Activated CD4-positive, alpha-beta T cell treated with anti-CD3 and anti-CD28 coated beads, Interleukin-2, Interleukin-6, amounts not matched to agents 100 ng/mL and 50 ng/mL, durations not matched to agents 16 hours and 8 hours (primary cell): ENCODE results near the gene MLXIP.
"Not testable (repeated sequence)": the region's sequence is repeated elsewhere in the genome, so short reads cannot be mapped to it uniquely, and the experiment has no call there.

ENCODE experiments used
- DNase-seq: peaks from one replicate; pipeline ENCODE4 v3.0.0-alpha.2; 2020

MLXIP gene

GRCh38 chr12:122052285-122052684, 26.3 kb upstream of the MLXIP start:
- DNase-seq, result no peak

DNA sequence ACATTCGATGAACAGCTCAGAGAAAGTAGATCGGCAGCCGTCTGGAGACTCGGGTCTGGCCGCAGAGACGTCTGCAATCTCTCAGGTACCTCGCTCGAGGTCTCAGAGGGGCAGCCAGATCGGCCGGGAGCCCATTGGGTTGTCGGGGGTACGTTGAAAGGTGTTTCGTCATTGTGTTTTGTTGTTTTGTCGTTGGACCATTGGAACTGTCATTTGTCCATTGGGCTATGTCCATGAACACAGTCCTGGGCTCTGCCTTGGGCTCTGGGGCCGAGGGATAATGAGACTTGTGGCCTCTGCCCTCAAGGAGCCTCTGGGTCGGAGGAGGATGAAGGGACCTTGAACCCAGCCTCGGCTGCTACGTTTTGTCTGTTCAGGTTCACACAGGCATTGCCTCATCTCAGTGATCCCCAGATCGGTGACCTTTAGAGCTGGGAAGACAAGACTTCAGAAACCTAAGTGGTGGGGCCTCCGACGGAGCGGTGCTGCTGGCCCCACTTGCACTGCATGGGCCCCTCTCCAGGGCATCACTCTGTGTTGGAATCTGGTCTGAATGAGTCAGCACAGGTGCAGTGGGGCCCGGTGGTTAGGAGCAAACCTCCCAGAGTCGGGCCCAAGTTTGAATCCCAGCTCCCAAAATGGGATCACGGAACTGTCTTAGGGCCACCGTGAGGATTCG, 23.6 kb upstream of the MLXIP start:
- DNase-seq, result no peak

DNA sequence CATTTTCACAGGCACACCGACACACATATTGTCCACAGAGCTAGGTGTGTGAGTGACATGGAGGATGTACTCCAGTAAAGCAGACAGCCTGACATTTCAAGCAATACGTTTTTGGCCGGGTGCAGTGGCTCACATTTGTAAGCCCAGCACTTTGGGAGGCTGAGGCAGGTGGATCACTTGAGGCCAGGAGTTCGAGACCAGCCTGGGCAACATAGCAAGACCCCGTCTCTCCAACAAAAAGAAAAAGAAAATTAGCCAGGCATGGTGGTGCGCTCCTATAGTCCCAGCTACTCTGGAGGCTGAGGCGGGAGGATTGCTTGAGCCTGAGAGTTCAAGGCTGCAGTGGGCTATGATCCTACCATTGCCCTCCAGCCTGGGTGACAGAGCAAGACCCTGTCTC, 22.1 kb upstream of the MLXIP start:
- not testable (repeated sequence) for DNase-seq

- no peak for DNase-seq
These were observed 21.4 kb upstream of the MLXIP start for GRCh38 chr12:122057007-122057735.

DNA sequence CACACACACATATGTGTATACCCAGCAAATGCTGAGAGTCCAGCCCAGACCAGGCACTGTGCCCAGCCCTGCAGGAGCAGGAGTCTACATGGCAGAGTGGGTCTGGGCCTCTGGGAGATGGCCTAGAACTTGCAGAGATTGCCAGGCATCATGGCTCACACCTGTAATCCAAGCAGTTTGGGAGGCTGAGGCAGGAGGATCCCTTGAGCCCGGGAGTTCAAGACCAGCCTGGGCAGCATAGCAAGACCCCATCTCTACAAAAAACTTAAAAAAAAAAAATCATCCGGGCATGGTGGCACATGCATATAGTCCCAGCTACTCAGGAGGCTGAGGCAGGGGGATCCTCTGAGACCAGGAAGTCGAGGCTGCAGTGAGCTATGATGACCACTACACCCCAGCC, 20.8 kb upstream of the MLXIP start:
- no peak for DNase-seq

DNA sequence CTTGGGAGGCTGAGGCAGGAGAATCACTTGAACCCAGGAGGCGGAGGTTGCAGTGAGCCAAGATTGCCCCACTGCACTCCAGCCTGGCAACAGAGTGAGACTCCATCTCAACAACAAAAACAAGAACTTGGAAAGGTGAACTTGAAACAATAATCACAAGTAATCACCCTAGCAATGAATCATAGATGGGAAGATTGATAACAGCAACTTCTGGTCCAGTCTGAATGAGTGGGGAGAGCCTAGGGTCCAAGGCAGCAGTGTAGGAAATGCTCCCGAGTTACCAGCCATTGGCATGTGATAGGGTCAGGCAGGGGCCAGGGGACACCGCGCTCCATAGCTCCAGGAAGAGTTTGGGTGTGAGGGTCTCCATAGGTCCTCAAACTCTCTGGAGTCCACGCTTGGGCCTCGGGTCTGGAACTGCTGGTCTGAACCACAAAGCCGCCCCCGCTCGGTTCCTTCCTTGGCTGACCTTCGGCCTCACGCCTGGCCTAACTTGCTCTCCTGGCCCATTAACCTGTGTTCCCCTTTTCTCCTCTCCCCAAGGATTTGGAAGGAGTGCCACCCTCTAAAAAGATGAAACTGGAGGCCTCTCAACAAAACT, 19.9 kb upstream of the MLXIP start:
- no peak for DNase-seq

GRCh38 chr12:122059203-122059960, 19.2 kb upstream of the MLXIP start:
- DNase-seq, result no peak

GRCh38 chr12:122060081-122060501, 18.5 kb upstream of the MLXIP start:
- DNase-seq, result no peak

DNA sequence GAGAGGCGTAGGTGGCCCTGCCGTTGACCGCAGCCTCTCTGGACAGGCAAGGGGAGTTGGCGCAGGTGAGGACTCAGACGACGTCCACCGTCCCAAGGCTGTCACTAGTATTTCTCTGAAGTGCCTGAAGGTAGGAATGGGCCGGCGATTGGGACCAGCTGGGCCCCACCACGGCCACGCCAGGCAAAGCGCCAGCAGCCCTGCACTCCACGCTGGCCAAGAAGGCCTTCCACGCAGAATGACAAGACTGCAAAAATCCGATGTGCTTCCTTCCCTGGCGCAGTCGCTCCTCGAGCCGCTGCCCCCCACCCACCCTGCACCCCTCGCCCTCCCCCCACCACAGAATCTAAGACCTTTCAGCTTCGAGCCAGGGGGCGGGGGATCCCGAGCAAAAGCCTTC, 17.3 kb upstream of the MLXIP start:
- DNase-seq, result no peak

DNA sequence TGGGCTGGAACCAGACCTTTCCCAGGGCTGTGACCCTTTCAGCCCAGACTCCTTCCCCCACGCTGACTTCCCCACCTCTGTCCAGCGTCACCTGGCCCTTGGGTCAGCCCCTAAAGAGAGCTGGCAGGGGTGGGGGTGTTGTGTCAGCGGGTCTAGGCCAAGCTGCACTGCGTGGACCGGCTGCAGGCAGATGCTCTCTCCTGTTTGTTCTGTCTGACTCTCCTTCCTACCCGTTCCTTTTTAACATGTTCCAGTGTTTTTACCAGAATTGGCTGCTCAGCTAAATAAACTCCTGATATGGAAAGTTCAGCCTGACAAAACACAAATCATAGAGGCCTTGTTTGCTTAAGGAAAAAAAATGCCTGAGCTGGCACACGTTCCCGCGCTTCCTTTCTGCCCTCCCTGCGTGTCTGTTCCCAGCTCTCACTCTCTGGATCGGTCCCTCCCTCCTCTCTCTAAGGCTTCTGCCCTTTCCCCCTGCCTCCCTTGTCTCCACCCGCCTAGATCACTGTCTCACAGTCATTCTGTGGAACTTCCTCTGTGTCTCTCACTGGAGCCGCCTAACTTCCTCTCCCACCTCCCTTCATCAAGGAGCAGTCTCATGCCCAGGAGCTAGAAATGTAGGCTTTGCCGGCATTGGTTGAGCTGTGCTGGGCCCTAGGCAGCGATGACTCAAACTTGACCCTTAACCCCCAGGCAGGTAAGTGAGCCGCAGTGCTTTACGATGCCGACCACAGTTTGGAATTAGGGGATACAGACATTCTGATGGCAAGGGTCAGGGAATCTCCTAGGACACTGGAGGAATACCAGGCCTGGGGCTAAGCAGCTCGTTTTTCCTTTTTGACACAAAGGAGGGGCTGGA, 15.5 kb upstream of the MLXIP start:
- no peak for DNase-seq

- DNase-seq, result no peak
These were observed 14.9 kb upstream of the MLXIP start for GRCh38 chr12:122063694-122064024.

- DNase-seq, result peak; percentile 55
These were observed 14.4 kb upstream of the MLXIP start for GRCh38 chr12:122064025-122064777.

DNA sequence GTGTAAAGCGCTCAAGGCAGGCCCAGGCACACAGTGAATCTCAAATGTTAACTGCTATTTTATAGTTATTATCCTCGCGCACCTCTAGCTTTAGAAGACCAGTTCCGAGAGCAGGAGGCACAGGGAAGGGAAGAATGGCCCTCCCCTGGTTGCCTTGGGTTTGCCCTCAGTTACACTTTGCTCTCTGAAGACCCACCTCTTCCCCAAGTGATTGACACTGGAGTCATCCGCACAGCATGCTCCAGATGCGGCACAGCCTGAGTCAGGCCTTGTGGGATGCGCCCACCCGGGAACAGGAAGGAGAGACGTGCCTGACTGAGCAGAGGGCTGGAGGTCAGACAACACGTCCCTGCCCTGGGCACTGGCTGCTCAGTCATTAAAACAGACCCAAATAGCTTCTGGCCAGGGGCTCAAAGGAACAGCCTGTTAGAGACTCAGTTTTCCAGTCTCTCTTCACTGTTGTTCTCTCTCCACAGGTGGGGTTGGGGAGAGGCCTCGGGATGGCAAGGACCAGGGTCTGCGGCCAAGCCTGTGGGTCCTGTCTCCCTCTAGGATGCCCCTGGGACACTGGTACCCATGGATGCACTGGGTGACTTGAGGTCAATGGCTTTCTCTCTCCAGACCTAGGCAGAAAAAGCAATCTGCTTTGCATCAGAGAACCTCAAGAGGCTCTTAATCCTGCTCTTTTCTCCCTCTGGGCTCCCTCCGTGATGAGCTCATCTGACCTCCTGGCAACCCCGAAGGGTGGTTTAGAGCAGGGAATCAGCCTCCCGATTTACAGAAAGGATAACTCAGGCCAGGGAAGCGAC, 13.6 kb upstream of the MLXIP start:
- DNase-seq, result no peak

- DNase-seq, result no peak
These were observed 11.0 kb upstream of the MLXIP start for GRCh38 chr12:122067548-122067947.

DNA sequence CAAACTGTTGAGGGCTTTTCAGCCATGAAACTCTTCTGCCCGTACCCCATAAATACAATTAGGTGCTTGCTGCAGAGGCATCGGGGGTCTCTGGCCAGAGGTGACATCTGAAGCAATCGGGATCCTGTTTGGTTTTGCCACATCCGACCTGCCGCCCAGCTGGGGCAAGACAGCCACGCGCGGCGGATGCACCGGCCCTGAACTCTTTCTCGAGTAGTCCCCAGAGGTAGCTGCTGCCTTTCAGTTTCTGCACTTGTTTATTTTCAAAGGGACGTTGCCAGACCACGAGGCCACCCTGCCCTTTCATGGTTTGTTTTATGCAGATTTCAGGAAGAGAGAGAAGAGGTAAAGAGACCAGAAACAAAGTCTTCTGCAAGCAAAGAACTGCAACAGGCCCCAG, 10.6 kb upstream of the MLXIP start:
- peak; percentile 28 for DNase-seq

DNA sequence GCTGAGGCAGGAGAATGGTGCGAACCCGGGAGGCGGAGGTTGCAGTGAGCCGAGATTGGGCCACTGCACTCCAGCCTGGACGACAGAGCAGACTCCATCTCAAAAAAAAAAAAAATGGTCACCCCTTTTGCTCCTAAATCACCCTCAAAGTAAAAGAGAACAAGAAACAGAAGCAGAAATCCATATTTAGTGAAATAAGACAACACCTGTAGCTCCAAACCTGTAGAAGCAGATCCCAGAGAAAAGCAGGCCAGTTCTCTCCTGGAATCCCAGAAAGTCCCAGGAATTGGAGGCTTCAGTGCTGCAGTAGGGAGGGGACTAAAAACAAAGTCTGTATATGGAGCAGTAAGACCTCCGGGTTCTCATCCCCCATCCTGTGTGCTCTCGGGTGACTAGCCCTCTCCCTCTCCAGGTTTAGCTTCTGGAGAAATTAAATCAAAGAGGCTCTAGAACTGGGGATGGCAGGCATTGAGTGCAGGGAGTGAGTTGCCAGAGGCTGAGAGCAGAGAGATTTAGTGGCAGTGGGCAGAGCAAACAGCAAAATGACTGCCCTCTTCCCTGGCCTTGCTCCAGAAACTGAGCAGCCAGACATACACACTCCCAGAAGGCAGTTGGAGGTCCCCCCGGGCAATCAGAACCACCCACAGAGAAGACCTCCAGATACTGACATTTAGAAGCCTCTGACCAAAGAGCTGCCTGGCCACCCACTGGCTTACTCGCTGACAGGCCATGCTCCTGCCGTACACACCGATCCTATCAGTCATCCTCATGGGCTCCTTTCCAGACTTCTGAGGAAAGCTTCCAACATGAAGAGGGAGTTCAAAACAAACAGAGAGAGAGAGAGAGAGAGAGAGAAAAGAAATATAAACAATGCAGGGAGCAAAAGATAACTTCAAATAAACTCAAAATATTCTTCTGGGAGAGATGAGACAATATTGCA, 6.3 kb upstream of the MLXIP start:
- DNase-seq, result no peak

DNA sequence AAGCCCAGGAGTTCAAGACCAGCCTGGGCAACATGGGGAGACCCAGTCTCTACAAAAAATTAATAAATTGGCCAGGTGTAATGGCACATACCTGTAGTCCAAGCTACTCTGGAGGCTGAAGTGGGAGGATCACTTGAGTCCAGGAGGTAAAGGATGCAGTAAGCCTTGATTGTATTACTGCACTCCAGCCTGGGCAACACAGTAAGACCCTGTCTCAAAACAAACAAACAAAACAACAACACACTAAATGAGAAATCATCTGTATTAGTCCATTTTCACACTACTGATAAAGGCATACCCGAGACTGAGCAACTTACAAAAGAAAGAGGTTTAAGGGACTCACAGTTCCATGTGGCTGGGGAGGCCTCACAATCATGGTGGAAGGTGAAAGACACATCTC, 4.7 kb upstream of the MLXIP start:
- DNase-seq, result no peak

- peak; percentile 57 for DNase-seq
These were observed 1.6 kb upstream of the MLXIP start for GRCh38 chr12:122076743-122077495.

DNA sequence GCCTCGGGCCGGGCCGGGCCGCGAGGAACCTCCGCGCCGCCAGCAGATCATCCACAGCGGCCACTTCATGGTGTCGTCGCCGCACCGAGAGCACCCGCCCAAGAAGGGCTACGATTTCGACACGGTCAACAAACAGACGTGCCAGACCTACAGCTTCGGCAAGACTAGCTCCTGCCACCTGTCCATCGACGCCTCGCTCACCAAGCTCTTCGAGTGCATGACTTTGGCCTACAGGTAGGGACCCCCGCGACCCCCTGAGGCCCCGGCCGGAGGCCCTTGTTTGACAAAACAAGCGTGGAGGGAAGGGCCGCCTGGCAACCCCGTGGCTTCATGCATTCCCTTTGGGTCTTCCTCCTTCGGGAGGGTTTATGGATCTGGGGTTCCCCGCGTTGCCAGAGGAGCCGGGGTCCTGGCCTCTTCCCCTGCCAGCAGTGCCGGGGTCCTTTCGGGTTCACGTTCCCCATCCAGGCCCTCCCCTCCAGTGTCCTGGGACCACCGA, 526 bp downstream of the MLXIP start:
- DNase-seq, result peak; percentile 37
